Measurements from ENCODE around the gene GSTO1. TPM values are rescaled to one million over a fixed set of nuclear protein-coding genes. Genes with fewer than 3 reads are reported as not detected.
A peak's percentile ranks its signal among the peaks of the same experiment; 100 is the strongest.

The GSTO1 gene
- total RNA-seq, 1 donor from 2014 or later, result 131 TPM

DNA sequence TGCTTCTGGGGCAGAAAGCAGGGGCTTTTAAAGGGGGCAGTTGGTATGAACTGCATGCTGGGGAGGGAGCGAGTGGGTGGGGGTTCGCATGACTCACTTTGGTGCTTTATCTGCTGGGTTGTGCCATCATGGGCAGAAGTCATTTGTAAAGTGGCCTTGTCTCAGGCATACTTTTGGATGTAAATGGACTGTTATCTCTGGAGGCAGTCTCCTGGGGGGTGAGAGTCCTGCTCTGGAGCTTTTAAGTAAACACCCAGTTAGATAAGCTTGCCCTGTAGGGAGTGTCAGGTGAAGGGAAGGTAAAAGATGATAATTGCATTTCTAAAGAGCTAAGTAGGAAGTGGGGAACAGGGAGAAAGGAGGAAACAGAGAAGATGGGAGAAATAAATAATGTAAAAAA lies 1.6 kb upstream of the GSTO1 start:
- H3K27ac ChIP-seq (ENCODE audit: low read depth, low read length), result no peak overlapping the region
- H3K79me2 ChIP-seq (ENCODE audit: insufficient read depth, low read length), result peaks cover 40% of the 10 kb centered on the region
- H4K20me1 ChIP-seq (ENCODE audit: insufficient read depth, low read length), result peaks cover 20% of the 10 kb centered on the region
- FAIRE-seq (no peak), DNase-seq (ENCODE audit: low read depth) (no peak)
- TF ChIP-seq, protein P1, sequence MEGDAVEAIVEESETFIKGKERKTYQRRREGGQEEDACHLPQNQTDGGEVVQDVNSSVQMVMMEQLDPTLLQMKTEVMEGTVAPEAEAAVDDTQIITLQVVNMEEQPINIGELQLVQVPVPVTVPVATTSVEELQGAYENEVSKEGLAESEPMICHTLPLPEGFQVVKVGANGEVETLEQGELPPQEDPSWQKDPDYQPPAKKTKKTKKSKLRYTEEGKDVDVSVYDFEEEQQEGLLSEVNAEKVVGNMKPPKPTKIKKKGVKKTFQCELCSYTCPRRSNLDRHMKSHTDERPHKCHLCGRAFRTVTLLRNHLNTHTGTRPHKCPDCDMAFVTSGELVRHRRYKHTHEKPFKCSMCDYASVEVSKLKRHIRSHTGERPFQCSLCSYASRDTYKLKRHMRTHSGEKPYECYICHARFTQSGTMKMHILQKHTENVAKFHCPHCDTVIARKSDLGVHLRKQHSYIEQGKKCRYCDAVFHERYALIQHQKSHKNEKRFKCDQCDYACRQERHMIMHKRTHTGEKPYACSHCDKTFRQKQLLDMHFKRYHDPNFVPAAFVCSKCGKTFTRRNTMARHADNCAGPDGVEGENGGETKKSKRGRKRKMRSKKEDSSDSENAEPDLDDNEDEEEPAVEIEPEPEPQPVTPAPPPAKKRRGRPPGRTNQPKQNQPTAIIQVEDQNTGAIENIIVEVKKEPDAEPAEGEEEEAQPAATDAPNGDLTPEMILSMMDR (IDR thresholded peaks at IDR 0.05; ENCODE audit: insufficient read depth, low read depth, low read length), result no peak
- no peak for TF ChIP-seq EZH2 (IDR thresholded peaks at IDR 0.05; ENCODE audit: insufficient read depth, low read length)
- Mint-ChIP-seq H3K36me3 (ENCODE audit: low read depth, unreplicated experiment) (peaks cover 8% of the 10 kb centered on the region), H3K9me3 (ENCODE audit: unreplicated experiment) (no peaks in the 10 kb centered on the region), H3K27me3 (ENCODE audit: low read depth, unreplicated experiment) (no peaks in the 10 kb centered on the region), H3K4me1 (ENCODE audit: low read depth, unreplicated experiment) (peaks cover 20% of the 10 kb centered on the region), H3K4me3 (ENCODE audit: unreplicated experiment) (no peak overlapping the region), H3K27ac (ENCODE audit: unreplicated experiment) (no peak overlapping the region)
- no peak overlapping the region for H3K9ac ChIP-seq (ENCODE audit: low read length)
- no peak overlapping the region for H2AFZ ChIP-seq (ENCODE audit: low read depth, low read length)
- H3K27me3 ChIP-seq (ENCODE audit: insufficient read depth, low read length), result no peaks in the 10 kb centered on the region
- H3K4me2 ChIP-seq (ENCODE audit: low read length), result no peak overlapping the region
- no peak overlapping the region for H3K4me3 ChIP-seq (ENCODE audit: insufficient read depth, low read depth, low read length)
- peaks cover 18% of the 10 kb centered on the region for H3K4me1 ChIP-seq (ENCODE audit: insufficient read depth, low read length)
- peaks cover 8% of the 10 kb centered on the region for H3K36me3 ChIP-seq (ENCODE audit: insufficient read depth, low read length)
- H3K9me3 ChIP-seq (ENCODE audit: insufficient read depth, low read depth, low read length), result no peaks in the 10 kb centered on the region

DNA sequence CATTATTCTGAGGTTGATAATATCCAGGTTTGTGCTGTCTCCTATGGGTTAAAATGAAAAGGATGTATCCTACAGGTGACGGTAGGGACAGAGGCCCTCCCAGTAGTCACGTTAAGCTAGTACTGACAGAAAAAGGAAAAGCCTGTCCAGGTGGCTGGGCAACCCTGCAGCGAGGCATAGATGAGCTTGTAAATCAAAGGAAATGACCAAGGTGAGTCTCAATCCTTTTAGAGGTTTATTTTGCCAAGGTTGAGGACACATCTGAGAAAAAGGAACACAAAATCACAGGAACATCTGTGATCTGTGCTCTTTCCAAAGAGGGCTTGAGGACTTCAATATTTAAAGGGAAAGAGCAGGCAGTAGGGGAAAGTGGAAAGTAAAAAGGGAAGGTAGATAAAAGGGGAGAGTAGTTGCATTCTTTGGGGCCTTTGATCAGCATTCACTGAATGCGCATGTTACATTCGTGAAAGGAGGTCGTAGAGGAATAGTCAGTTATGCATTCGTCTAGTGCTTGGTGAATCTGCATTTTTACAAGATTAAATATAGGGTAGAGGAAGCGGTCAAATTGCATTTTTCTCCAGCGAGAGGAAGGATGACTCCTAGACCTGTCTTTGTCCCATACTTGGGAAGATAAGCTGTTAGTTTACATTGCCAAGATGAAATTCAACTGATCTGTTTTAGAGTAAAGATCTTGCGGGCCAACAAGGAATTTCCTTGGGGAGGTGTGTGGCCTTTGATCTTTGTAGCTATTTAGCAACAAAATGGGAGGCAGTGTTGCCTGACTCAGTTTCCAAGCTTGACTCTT lies 884 bp upstream of the GSTO1 start:
- DNase-seq (ENCODE audit: low read depth), result no peak
- Mint-ChIP-seq H3K27me3 (ENCODE audit: low read depth, unreplicated experiment) (no peaks in the 10 kb centered on the region), H3K4me3 (ENCODE audit: unreplicated experiment) (peak overlapping the region; percentile 98), H3K36me3 (ENCODE audit: low read depth, unreplicated experiment) (peaks cover 8% of the 10 kb centered on the region), H3K9me3 (ENCODE audit: unreplicated experiment) (no peaks in the 10 kb centered on the region), H3K4me1 (ENCODE audit: low read depth, unreplicated experiment) (peaks cover 20% of the 10 kb centered on the region), H3K27ac (ENCODE audit: unreplicated experiment) (peak overlapping the region; percentile 91)
- TF ChIP-seq, protein P1 (IDR thresholded peaks at IDR 0.05; ENCODE audit: insufficient read depth, low read depth, low read length), result no peak
- no peak for TF ChIP-seq EZH2 (IDR thresholded peaks at IDR 0.05; ENCODE audit: insufficient read depth, low read length)
- Histone ChIP-seq H2AFZ (ENCODE audit: low read depth, low read length) (peak overlapping the region; percentile 85), H3K9ac (ENCODE audit: low read length) (peak overlapping the region; percentile 85), H3K4me3 (ENCODE audit: insufficient read depth, low read depth, low read length) (peak overlapping the region; percentile 72), H3K4me2 (ENCODE audit: low read length) (peak overlapping the region; percentile 84), H3K79me2 (ENCODE audit: insufficient read depth, low read length) (peaks cover 47% of the 10 kb centered on the region), H3K36me3 (ENCODE audit: insufficient read depth, low read length) (peaks cover 12% of the 10 kb centered on the region), H4K20me1 (ENCODE audit: insufficient read depth, low read length) (peaks cover 25% of the 10 kb centered on the region), H3K4me1 (ENCODE audit: insufficient read depth, low read length) (peaks cover 18% of the 10 kb centered on the region), H3K27ac (ENCODE audit: low read depth, low read length) (peak overlapping the region; percentile 80), H3K9me3 (ENCODE audit: insufficient read depth, low read depth, low read length) (no peaks in the 10 kb centered on the region), H3K27me3 (ENCODE audit: insufficient read depth, low read length) (no peaks in the 10 kb centered on the region)
- no peak for FAIRE-seq

Measured in astrocyte (in vitro differentiated cells and primary cell).